DOHH2 (cell line): ENCODE measurements around the gene PEMT.

ENCODE experiments used
- EZH2phosphoT487 ChIP-seq: fragments of 200-600 bp; sonication (generic); IDR thresholded peaks from 2 replicates; pipeline ENCODE4 v1.6.1; 2017; ENCODE audit warnings: borderline replicate concordance, mild to moderate bottlenecking, antibody characterized with exemption, low read length, moderate library complexity, mixed read lengths
- TF ChIP-seq, protein P1 (sequence below): fragments of 200-600 bp; sonication (generic); IDR thresholded peaks from one replicate; pipeline ENCODE4 v1.5.1; 2014; ENCODE audit warnings: antibody characterized with exemption, mild to moderate bottlenecking, low read depth, low read length; ENCODE audit not compliant: poor library complexity, severe bottlenecking

GRCh38 chr17:17505610-17506171 lies 85.8 kb downstream of the PEMT start:
- TF ChIP-seq EZH2phosphoT487 = no peak
- TF ChIP-seq, protein P1, sequence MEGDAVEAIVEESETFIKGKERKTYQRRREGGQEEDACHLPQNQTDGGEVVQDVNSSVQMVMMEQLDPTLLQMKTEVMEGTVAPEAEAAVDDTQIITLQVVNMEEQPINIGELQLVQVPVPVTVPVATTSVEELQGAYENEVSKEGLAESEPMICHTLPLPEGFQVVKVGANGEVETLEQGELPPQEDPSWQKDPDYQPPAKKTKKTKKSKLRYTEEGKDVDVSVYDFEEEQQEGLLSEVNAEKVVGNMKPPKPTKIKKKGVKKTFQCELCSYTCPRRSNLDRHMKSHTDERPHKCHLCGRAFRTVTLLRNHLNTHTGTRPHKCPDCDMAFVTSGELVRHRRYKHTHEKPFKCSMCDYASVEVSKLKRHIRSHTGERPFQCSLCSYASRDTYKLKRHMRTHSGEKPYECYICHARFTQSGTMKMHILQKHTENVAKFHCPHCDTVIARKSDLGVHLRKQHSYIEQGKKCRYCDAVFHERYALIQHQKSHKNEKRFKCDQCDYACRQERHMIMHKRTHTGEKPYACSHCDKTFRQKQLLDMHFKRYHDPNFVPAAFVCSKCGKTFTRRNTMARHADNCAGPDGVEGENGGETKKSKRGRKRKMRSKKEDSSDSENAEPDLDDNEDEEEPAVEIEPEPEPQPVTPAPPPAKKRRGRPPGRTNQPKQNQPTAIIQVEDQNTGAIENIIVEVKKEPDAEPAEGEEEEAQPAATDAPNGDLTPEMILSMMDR = no peak
